ENCODE data around the gene EIF4A2.

EIF4A2 gene

DNA sequence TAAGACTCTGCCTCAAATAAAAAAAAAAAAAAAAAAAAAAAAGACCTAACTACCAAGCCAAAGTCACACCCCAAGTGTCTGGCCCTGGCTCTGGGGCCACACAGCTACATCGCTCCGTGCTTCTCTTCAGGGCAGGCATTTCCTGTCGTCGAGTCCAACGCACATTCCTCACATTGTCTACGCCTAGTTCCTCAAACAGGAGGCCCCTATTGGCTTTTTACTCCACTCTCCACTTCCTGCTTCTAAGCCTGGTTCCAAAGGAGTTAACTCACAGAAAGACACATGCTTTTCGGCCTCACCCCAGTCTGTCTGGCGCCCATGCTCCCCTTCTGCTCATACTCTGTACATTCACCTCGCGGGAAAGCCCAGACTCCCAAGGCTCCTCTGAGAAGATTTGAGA, 37.4 kb upstream of the EIF4A2 start:
- H4K20me1 ChIP-seq (ENCODE audit: insufficient read depth, low read length): no peaks in the 10 kb centered on the region
- H2AFZ ChIP-seq (ENCODE audit: low read length): no peak overlapping the region
- H3K4me3 ChIP-seq (ENCODE audit: low read depth, low read length, poor library complexity, severe bottlenecking): no peak overlapping the region
- TF ChIP-seq, protein P1, sequence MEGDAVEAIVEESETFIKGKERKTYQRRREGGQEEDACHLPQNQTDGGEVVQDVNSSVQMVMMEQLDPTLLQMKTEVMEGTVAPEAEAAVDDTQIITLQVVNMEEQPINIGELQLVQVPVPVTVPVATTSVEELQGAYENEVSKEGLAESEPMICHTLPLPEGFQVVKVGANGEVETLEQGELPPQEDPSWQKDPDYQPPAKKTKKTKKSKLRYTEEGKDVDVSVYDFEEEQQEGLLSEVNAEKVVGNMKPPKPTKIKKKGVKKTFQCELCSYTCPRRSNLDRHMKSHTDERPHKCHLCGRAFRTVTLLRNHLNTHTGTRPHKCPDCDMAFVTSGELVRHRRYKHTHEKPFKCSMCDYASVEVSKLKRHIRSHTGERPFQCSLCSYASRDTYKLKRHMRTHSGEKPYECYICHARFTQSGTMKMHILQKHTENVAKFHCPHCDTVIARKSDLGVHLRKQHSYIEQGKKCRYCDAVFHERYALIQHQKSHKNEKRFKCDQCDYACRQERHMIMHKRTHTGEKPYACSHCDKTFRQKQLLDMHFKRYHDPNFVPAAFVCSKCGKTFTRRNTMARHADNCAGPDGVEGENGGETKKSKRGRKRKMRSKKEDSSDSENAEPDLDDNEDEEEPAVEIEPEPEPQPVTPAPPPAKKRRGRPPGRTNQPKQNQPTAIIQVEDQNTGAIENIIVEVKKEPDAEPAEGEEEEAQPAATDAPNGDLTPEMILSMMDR (IDR thresholded peaks at IDR 0.05; ENCODE audit: low read length): no peak
- TF ChIP-seq EZH2 (IDR thresholded peaks at IDR 0.05; ENCODE audit: borderline replicate concordance, low read length): no peak
- no peak overlapping the region for H3K27ac ChIP-seq (ENCODE audit: low read depth, low read length, poor library complexity, severe bottlenecking)
- H3K4me1 ChIP-seq (ENCODE audit: insufficient read depth, low read length, severe bottlenecking): no peaks in the 10 kb centered on the region
- H3K27me3 ChIP-seq (ENCODE audit: insufficient read depth, low read length): no peaks in the 10 kb centered on the region
- H3K9me3 ChIP-seq (ENCODE audit: low read length): no peaks in the 10 kb centered on the region
- no peak overlapping the region for H3K9ac ChIP-seq (ENCODE audit: low read length)
- H3K36me3 ChIP-seq (ENCODE audit: insufficient read depth, low read length): no peaks in the 10 kb centered on the region
- H3K9me2 ChIP-seq (ENCODE audit: low read depth, low read length): no peaks in the 10 kb centered on the region
- H3F3A ChIP-seq (ENCODE audit: insufficient read depth, low read length): no peaks in the 10 kb centered on the region
- no peak overlapping the region for H3K4me2 ChIP-seq (ENCODE audit: low read length)
- no peaks in the 10 kb centered on the region for H3K79me2 ChIP-seq (ENCODE audit: insufficient read depth, low read length)

DNA sequence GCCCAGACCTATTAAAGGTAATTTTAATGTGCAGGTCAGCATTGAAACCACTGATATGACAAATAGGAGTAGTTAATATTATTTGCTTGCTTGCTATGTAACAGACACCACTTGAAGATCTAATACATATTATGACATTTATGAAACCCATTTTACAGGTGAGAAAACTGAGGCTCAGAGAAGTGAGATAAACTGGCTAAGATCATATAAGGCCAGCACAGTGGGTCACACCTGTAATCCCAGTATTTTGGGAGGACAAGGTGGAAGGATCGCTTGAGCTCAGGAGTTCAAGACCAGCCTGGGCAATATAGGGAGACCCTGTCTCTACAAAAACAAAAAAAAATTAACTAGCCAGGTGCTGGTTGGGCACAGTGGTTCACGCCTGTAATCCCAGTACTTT, 33.1 kb upstream of the EIF4A2 start:
- H3K4me1 ChIP-seq (ENCODE audit: insufficient read depth, low read length, severe bottlenecking): no peaks in the 10 kb centered on the region
- no peaks in the 10 kb centered on the region for H3K79me2 ChIP-seq (ENCODE audit: insufficient read depth, low read length)
- no peak overlapping the region for H3K4me3 ChIP-seq (ENCODE audit: low read depth, low read length, poor library complexity, severe bottlenecking)
- no peak overlapping the region for H2AFZ ChIP-seq (ENCODE audit: low read length)
- H3K9ac ChIP-seq (ENCODE audit: low read length): no peak overlapping the region
- TF ChIP-seq, protein P1 (IDR thresholded peaks at IDR 0.05; ENCODE audit: low read length): no peak
- TF ChIP-seq EZH2 (IDR thresholded peaks at IDR 0.05; ENCODE audit: borderline replicate concordance, low read length): no peak
- no peaks in the 10 kb centered on the region for H3K27me3 ChIP-seq (ENCODE audit: insufficient read depth, low read length)
- no peaks in the 10 kb centered on the region for H3K9me3 ChIP-seq (ENCODE audit: low read length)
- H3K36me3 ChIP-seq (ENCODE audit: insufficient read depth, low read length): no peaks in the 10 kb centered on the region
- no peaks in the 10 kb centered on the region for H4K20me1 ChIP-seq (ENCODE audit: insufficient read depth, low read length)
- no peaks in the 10 kb centered on the region for H3F3A ChIP-seq (ENCODE audit: insufficient read depth, low read length)
- no peak overlapping the region for H3K4me2 ChIP-seq (ENCODE audit: low read length)
- no peak overlapping the region for H3K27ac ChIP-seq (ENCODE audit: low read depth, low read length, poor library complexity, severe bottlenecking)
- no peaks in the 10 kb centered on the region for H3K9me2 ChIP-seq (ENCODE audit: low read depth, low read length)

DNA sequence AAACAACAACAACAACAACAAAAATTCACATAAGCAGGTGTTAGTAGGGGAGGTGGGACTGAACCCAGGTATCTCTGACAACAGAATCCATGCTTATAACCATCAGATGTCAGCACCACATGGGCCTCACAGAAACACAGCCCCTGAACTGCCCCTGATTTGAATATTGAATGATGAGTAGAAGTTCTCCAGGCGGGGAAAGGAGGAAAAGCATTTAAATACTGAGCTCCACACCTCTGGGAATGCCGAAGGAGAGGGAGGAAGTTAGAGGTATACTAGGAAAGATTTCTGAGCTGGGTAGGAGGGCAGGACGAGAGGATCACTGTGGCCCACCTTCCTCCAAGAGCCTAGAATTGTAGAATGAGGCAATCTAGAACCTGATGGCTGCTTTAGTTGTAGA, 31.9 kb upstream of the EIF4A2 start:
- no peak overlapping the region for H3K27ac ChIP-seq (ENCODE audit: low read depth, low read length, poor library complexity, severe bottlenecking)

More for the DNA sequence above, 31.9 kb upstream of the EIF4A2 start:
- H2AFZ ChIP-seq (ENCODE audit: low read length): no peak overlapping the region
- H3K9me2 ChIP-seq (ENCODE audit: low read depth, low read length): no peaks in the 10 kb centered on the region
- H3K27me3 ChIP-seq (ENCODE audit: insufficient read depth, low read length): no peaks in the 10 kb centered on the region
- no peak overlapping the region for H3K9ac ChIP-seq (ENCODE audit: low read length)
- H3K36me3 ChIP-seq (ENCODE audit: insufficient read depth, low read length): no peaks in the 10 kb centered on the region
- no peak for TF ChIP-seq EZH2 (IDR thresholded peaks at IDR 0.05; ENCODE audit: borderline replicate concordance, low read length)
- TF ChIP-seq, protein P1 (IDR thresholded peaks at IDR 0.05; ENCODE audit: low read length): no peak
- H3K4me1 ChIP-seq (ENCODE audit: insufficient read depth, low read length, severe bottlenecking): no peaks in the 10 kb centered on the region
- no peaks in the 10 kb centered on the region for H4K20me1 ChIP-seq (ENCODE audit: insufficient read depth, low read length)
- H3F3A ChIP-seq (ENCODE audit: insufficient read depth, low read length): no peaks in the 10 kb centered on the region
- H3K79me2 ChIP-seq (ENCODE audit: insufficient read depth, low read length): no peaks in the 10 kb centered on the region
- no peaks in the 10 kb centered on the region for H3K9me3 ChIP-seq (ENCODE audit: low read length)
- no peak overlapping the region for H3K4me3 ChIP-seq (ENCODE audit: low read depth, low read length, poor library complexity, severe bottlenecking)
- no peak overlapping the region for H3K4me2 ChIP-seq (ENCODE audit: low read length)
